Cardiac fibroblast (primary cell): ENCODE data around the gene LAPTM5.

ENCODE experiments used
- DNase-seq, 2 donors: peaks; one replicate each; pipeline versions ENCODE4 v3.0.0 to v3.0.0-alpha.2; 2010; ENCODE audit warnings: low read depth in 2 of 2
- H3K4me3 ChIP-seq, 2 donors: replicated peaks in 1 of 2; 1 replicate in 1 of 2; 2 replicates in 1 of 2; pipeline ENCODE4 v1.5.1; 2011; ENCODE audit warnings: low read depth in 2 of 2, low read length in 2 of 2, mild to moderate bottlenecking in 2 of 2, moderate library complexity in 1 of 2
- CTCF ChIP-seq: IDR thresholded peaks from one replicate; pipeline ENCODE4 v1.5.1; 2011; ENCODE audit warnings: low read depth, mild to moderate bottlenecking, low read length, inconsistent platforms

Gene LAPTM5

DNA sequence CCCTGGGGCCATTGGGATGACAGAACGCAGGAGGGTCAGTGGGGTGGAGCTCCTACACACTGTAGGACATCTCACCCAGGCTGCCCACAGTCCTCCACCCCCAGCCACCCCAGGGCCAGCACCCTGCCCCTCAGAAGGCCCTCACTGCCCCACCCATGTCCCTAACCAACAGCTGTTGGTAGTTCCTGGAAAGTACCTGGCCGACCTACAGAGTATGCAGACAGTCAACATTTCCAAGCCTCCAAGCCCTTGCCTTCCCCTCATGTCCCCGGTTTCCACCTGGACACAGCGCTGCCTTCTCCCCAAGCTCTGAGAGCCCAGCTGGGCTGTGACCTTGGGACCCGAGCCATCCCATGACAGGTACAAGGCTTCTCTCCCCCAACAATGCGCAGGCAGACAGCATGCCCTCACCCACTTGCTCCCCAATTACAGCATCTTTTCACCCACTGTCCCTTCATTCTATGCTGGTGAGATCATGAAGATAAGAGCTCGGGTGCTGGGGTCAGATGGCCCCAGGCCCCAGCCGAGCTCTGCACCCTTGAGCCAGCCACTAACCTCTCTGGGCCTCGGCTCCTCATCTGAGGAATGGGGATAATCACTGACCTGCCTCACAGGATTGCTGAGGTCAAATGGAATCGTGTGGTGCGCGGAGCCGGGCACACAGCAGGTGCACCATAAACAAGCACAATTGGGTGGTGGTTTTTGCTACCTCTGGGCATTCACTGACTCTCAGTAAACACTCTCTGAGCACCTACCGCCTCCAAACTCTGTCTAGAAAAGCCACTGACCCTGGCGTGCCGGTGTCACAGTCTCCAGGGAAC, 11.2 kb downstream of the LAPTM5 start:
- H3K4me3 ChIP-seq: no peak overlapping the region
- no peak for DNase-seq
- no peak for TF ChIP-seq CTCF

DNA sequence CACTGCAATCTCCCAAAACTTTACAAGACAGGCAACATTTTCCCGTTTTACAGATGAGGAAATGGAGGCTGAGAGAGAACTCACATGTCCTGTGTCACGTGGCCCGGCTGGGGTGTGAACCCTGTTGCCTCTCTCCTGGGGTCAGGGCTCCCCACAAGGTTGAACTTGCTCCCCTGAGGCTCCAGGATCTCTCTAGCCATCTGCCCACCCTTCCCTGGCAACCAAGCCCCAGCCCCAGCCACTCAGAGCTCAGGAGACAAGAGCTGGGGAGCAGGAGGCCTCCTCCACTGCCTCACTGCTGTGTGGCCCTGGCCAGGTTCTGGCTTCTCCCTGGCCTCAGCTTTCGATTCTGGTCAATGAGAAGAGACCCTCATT, 11.8 kb downstream of the LAPTM5 start:
- TF ChIP-seq CTCF: no peak
- DNase-seq: no peak
- no peak overlapping the region for H3K4me3 ChIP-seq

DNA sequence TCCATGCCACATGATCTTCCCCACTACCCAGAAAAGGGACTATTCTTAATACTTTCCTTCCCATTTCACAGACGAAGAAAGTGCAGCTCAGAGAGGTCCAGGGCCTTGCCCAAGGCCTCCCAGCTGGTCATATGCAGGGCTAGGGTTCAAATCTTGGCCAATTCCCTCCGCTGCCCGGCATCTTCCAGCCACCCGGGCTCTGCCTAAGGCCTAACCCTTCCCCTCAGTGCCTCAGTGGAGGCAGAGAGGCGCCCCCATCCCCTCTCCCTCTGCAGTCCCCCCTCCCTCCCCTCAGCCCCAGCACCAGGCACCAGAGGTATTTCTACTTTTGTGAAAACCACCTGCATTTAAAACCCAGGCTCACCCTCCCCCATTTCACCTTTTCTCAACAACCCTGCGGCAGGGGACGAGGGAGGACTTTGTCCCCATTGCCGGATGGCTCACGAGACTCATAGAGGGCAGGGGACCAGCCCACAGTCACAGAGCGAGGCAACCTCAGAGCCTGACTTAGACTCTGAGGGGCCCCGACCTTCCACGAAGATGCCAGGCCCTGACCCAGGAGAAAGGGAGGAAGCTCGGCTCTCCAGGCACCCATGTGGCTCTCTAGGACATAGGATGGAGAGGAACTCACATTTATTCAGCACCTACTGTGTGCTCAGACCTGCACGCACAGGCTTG, 12.3 kb downstream of the LAPTM5 start:
- DNase-seq: no peak
- TF ChIP-seq CTCF: no peak
- H3K4me3 ChIP-seq: no peak overlapping the region

DNA sequence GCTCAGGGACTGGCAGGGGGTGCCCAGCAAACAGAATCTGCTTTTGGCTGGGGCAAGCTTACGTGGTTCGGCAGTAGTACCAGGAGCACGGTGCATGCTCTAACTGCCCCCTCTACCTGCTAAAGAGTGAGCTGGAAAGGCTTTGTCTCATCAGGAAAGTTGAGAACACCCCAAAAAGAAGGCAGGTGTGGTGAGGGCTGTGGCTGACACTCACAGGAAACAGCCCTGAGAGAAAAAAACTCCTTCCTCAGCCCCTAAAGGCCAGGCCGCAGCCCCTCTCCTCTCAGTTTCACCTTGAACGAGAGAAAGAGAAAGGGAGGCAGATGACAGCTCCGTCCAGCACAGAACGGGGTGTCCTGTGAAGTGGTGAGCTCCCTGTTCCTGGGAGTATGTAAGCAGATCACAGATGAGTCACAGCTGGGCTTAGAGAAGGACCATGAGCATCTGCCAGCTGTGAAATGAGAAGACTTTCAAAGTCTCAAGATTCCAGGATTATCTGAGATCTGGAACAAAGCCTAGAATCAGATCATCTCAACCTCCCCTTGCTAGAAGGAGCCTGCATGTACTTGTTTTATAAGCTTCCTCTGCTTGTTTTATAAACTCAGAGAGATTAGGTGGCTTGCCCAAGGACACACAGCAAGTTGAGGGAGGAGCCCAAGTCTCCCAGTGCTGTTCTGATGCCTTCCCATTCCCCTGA, 13.4 kb downstream of the LAPTM5 start:
- DNase-seq: peak; percentile 13 to 30
- no peak overlapping the region for H3K4me3 ChIP-seq
- no peak for TF ChIP-seq CTCF

- no peak overlapping the region for H3K4me3 ChIP-seq
- TF ChIP-seq CTCF: no peak
- DNase-seq: no peak
Measured at GRCh38 chr1:30743584-30744059, 14.0 kb downstream of the LAPTM5 start.

GRCh38 chr1:30742963-30743559, 14.5 kb downstream of the LAPTM5 start:
- no peak for DNase-seq
- H3K4me3 ChIP-seq: no peak overlapping the region
- TF ChIP-seq CTCF: no peak
